Measurements from ENCODE around the gene GNAL.

GNAL gene

DNA sequence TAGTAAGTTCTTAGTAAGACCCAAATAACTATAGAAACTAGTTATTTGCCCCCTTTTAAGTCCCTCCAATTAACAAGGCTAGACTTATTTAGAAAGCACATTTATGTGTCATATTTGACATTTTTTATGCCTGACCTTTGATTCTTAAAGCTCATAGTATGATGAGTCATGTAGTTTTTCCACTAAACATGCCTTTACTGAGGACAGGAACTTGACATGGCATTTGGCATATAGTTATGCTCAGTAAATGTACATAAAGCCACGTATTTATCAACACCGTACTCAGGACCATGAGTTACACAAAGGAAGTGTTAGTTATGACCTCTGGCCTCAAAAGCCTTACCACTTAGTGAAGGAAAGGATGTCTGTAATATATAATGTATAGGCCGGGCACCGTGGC lies 78.9 kb downstream of the GNAL start:
- peak; percentile 2 for DNase-seq (ENCODE audit: extremely low read depth, low read depth)
- H3K4me3 ChIP-seq (replicated peaks; ENCODE audit: low read depth, low read length), result no peak overlapping the region
- no peak for TF ChIP-seq CTCF (IDR thresholded peaks at IDR 0.05; ENCODE audit: low read depth, low read length, missing control alignments)

DNA sequence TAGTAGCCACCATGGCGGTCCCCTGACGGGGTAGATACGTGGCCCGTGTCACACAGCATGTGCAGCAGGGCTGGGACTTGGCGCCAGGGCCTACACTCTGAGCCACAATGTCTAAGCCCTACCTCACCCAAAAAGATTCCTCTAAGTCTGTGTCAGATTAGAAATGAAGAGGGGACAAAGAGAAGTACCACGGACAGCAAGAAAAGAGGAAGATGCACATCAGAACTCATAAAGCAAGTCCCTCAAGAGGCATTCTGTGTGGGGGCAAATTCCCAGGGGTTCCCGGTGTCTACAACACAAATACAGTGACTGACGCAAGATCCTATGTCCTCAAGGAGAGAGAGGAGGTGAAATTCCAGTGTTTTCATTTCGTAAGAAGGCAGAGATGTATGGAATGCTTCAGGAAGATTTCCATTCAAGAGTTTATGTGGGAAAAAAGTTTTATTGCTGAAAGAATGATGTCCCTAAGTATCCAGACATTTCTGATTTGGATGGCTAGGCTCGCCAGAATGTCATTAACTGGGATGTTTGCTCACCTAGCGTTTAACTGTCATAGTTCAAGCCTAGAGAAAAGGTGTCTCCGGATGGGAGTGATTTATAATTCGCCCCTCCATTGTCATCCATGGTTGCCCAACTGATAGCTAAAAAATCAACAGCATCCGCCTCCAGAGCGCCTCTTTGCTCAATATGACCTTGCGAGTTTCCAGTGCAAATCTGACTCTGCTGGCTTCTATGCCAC lies 86.5 kb downstream of the GNAL start:
- TF ChIP-seq CTCF (IDR thresholded peaks at IDR 0.05; ENCODE audit: low read depth, low read length, missing control alignments), result no peak
- no peak overlapping the region for H3K4me3 ChIP-seq (replicated peaks; ENCODE audit: low read depth, low read length)
- DNase-seq (ENCODE audit: extremely low read depth, low read depth), result no peak

GRCh38 chr18:11780042-11780441 lies 91.0 kb downstream of the GNAL start:
- TF ChIP-seq CTCF (IDR thresholded peaks at IDR 0.05; ENCODE audit: low read depth, low read length, missing control alignments), result no peak
- no peak overlapping the region for H3K4me3 ChIP-seq (replicated peaks; ENCODE audit: low read depth, low read length)
- no peak for DNase-seq (ENCODE audit: extremely low read depth, low read depth)

GRCh38 chr18:11783716-11784331 lies 94.8 kb downstream of the GNAL start:
- no peak for DNase-seq (ENCODE audit: extremely low read depth, low read depth)
- H3K4me3 ChIP-seq (replicated peaks; ENCODE audit: low read depth, low read length), result no peak overlapping the region
- no peak for TF ChIP-seq CTCF (IDR thresholded peaks at IDR 0.05; ENCODE audit: low read depth, low read length, missing control alignments)

GRCh38 chr18:11784674-11785304 lies 95.7 kb downstream of the GNAL start:
- no peak for TF ChIP-seq CTCF (IDR thresholded peaks at IDR 0.05; ENCODE audit: low read depth, low read length, missing control alignments)
- no peak overlapping the region for H3K4me3 ChIP-seq (replicated peaks; ENCODE audit: low read depth, low read length)
- DNase-seq (ENCODE audit: extremely low read depth, low read depth), result no peak

GRCh38 chr18:11785444-11786055 lies 96.5 kb downstream of the GNAL start:
- no peak for DNase-seq (ENCODE audit: extremely low read depth, low read depth)
- TF ChIP-seq CTCF (IDR thresholded peaks at IDR 0.05; ENCODE audit: low read depth, low read length, missing control alignments), result no peak
- H3K4me3 ChIP-seq (replicated peaks; ENCODE audit: low read depth, low read length), result no peak overlapping the region
